GM19099 (cell line): ENCODE data around the gene LRBA.
A peak's percentile ranks its signal among the peaks of the same experiment; 100 is the strongest.

Experiments used
- POLR2A ChIP-seq: IDR thresholded peaks from 3 replicates; pipeline ENCODE4 v1.6.1; 2011; ENCODE audit warnings: low read depth; ENCODE audit not compliant: insufficient read length; ENCODE audit errors: extremely low read depth

Gene LRBA

GRCh38 chr4:151022586-151022985 is 7.5 kb upstream of the LRBA start:
- TF ChIP-seq POLR2A = no peak

GRCh38 chr4:151021637-151022334 is 6.7 kb upstream of the LRBA start:
- no peak for TF ChIP-seq POLR2A

- peak; percentile 98 for TF ChIP-seq POLR2A
Measured at GRCh38 chr4:151015459-151016347, 619 bp upstream of the LRBA start.

GRCh38 chr4:151013944-151014343 is 1.1 kb downstream of the LRBA start:
- no peak for TF ChIP-seq POLR2A

- no peak for TF ChIP-seq POLR2A
Measured at GRCh38 chr4:151013491-151013890, 1.6 kb downstream of the LRBA start.

GRCh38 chr4:151012820-151013219 is 2.3 kb downstream of the LRBA start:
- no peak for TF ChIP-seq POLR2A

- TF ChIP-seq POLR2A = no peak
Measured at GRCh38 chr4:151012376-151012775, 2.7 kb downstream of the LRBA start.

GRCh38 chr4:151004222-151004621 is 10.9 kb downstream of the LRBA start:
- no peak for TF ChIP-seq POLR2A

- no peak for TF ChIP-seq POLR2A
Measured at GRCh38 chr4:151000747-151001429, 14.2 kb downstream of the LRBA start.

GRCh38 chr4:150999086-150999485 is 16.0 kb downstream of the LRBA start:
- no peak for TF ChIP-seq POLR2A

- no peak for TF ChIP-seq POLR2A
Measured at GRCh38 chr4:150997141-150997540, 17.9 kb downstream of the LRBA start.

- TF ChIP-seq POLR2A = no peak
Measured at GRCh38 chr4:150994721-150995120, 20.4 kb downstream of the LRBA start.

GRCh38 chr4:150990993-150991392 is 24.1 kb downstream of the LRBA start:
- TF ChIP-seq POLR2A = no peak

- TF ChIP-seq POLR2A = no peak
Measured at GRCh38 chr4:150990250-150990649, 24.8 kb downstream of the LRBA start.

GRCh38 chr4:150988238-150988637 is 26.8 kb downstream of the LRBA start:
- no peak for TF ChIP-seq POLR2A
